Stomach (tissue), 9 donors: ENCODE measurements around the gene PSORS1C1. TPM values are rescaled to one million over a fixed set of nuclear protein-coding genes. Genes with fewer than 3 reads are reported as not detected.
"Not testable (repeated sequence)": the region's sequence is repeated elsewhere in the genome, so short reads cannot be mapped to it uniquely, and the experiment has no call there.

Experiments used
- DNase-seq, 2 donors: peaks; one replicate each; pipeline versions ENCODE4 v3.0.0 to v3.0.0-alpha.2; 2013 to 2019
- H3K27ac ChIP-seq, 5 donors: fragments of 200-600 bp in 4 of 5; sonication (generic) in 4 of 5; one replicate each; pipeline ENCODE4 v1.5.1; 2013 to 2019; ENCODE audit warnings: mild to moderate bottlenecking in 1 of 5, moderate library complexity in 1 of 5
- H3K27me3 ChIP-seq, 3 donors: fragments of 200-600 bp; sonication (generic); one replicate each; pipeline ENCODE4 v1.5.1; 2017 to 2019; ENCODE audit warnings: mixed run types in 1 of 3
- H3K36me3 ChIP-seq, 4 donors: fragments of 200-600 bp; sonication (generic); 1 replicate in 3 of 4; 2 replicates in 1 of 4; pipeline ENCODE4 v1.5.1; 2016 to 2019
- H3K4me1 ChIP-seq, 4 donors: fragments of 200-600 bp; sonication (generic); one replicate each; pipeline ENCODE4 v1.5.1; 2016 to 2019
- H3K4me3 ChIP-seq, 4 donors: fragments of 200-600 bp; sonication (generic) in 3 of 4; one replicate each; pipeline ENCODE4 v1.5.1; 2016 to 2019; ENCODE audit warnings: mild to moderate bottlenecking in 1 of 4
- H3K9me3 ChIP-seq, 4 donors: fragments of 200-600 bp; sonication (generic); one replicate each; pipeline ENCODE4 v1.5.1; 2016 to 2019
- EP300 ChIP-seq: sonication (generic); formaldehyde crosslinking; IDR thresholded peaks from one replicate; pipeline ENCODE4 v1.6.1; 2017; ENCODE audit warnings: antibody characterized with exemption
- POLR2A ChIP-seq, 4 donors: fragments of 450-650 bp; IDR thresholded peaks; one replicate each; pipeline ENCODE4 v1.6.1; 2016; ENCODE audit warnings: antibody characterized with exemption in 4 of 4, control low read depth in 2 of 4, mild to moderate bottlenecking in 1 of 4, moderate library complexity in 1 of 4
- POLR2AphosphoS5 ChIP-seq, 3 donors: sonication (generic); formaldehyde crosslinking; IDR thresholded peaks; one replicate each; pipeline ENCODE4 v1.6.1; 2016; ENCODE audit warnings: antibody characterized with exemption in 3 of 3
- WGBS, 5 donors: extraction: QIAGEN DNeasy Blood & Tissue Kit in 3 of 5; methylation state at CpG; one replicate each; pipeline versions ENCODE4 v1.1.5 to v1.1.7; 2013 to 2018; 5-methylcytosine and 5-hydroxymethylcytosine counted together
- intact Hi-C: fragments of 100-400 bp; cut with DNase I; formaldehyde crosslinking; loops from one replicate; pipeline ENCODE4 v1.15.1; 2023; ENCODE audit warnings: low total_unique reads
- polyA plus RNA-seq, 3 donors: library from polyadenylated mRNA; stranded (reverse); fragments of 200-250 nt; gene quantifications; one replicate each; pipeline ENCODE4 v1.2.3, GENCODE V29; 2013
- total RNA-seq, 5 donors: library from RNA; depleted of rRNA; stranded (reverse); fragments of >200 nt; gene quantifications; one replicate each; pipeline versions ENCODE4 v1.1.0 to v1.2.3, GENCODE V29; 2014 to 2016
- TF ChIP-seq, protein P1 (sequence below), 7 experiments: fragments of 450-650 bp in 4 of 7; fragments of 200-600 bp in 3 of 7; sonication (generic) in 3 of 7; IDR thresholded peaks; one replicate each; pipeline ENCODE4 v1.5.1; 2016 to 2019; ENCODE audit warnings: antibody characterized with exemption in 7 of 7, control low read depth in 2 of 7, mild to moderate bottlenecking in 1 of 7
- donor health status: healthy with polysubstance abuse.
- donor health status: Bipolar disorder and iron deficiency.
- donor health status: healthy.

PSORS1C1 gene
- total and polyA plus RNA-seq, 8 donors = 2.7 to 7.4 (median 3.9) TPM; not detected in 1

DNA sequence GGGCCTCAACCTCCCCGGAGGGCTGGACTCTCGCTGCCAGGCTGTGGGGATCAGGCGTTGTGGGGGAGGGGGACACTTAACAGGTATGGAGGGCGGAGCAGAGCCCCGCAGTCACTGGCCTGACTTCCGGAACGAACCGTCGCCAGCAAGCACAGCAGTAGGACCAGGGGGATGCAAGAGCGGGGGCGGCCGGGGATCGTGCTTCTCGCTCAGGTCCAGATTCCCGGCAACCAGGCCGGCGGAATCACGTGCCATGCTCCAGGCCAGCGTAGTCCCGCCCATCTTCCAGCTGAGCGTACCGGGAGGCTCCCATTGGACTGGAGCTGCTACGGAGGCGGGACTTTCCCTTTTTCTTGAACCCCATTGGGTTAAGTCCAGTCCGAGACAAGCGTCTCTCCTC is 65.9 kb downstream of the PSORS1C1 start:
- intact Hi-C loops = no loop called here
- Histone ChIP-seq H3K9me3 (no peaks in the 10 kb centered on the region), H3K36me3 (peaks cover 0 to 28% (median 14%) of the 10 kb centered on the region in 4 donors), H3K27ac (peak overlapping the region in 2 of 5 donors; percentile 52 to 55), H3K4me3 (peak overlapping the region; percentile 12 to 47 (median 22)), H3K4me1 (peaks cover 33 to 51% (median 46%) of the 10 kb centered on the region in 4 donors), H3K27me3 (no peaks in the 10 kb centered on the region)
- WGBS, 5 donors = 53 to 85% (median 78%) methylated on average over 20 to 26 of the region's 26 CpGs
- peak in 1 of 3 donors; percentile 10 for TF ChIP-seq POLR2AphosphoS5 (IDR thresholded peaks at IDR 0.05)
- no peak for TF ChIP-seq EP300
- TF ChIP-seq, protein P1, sequence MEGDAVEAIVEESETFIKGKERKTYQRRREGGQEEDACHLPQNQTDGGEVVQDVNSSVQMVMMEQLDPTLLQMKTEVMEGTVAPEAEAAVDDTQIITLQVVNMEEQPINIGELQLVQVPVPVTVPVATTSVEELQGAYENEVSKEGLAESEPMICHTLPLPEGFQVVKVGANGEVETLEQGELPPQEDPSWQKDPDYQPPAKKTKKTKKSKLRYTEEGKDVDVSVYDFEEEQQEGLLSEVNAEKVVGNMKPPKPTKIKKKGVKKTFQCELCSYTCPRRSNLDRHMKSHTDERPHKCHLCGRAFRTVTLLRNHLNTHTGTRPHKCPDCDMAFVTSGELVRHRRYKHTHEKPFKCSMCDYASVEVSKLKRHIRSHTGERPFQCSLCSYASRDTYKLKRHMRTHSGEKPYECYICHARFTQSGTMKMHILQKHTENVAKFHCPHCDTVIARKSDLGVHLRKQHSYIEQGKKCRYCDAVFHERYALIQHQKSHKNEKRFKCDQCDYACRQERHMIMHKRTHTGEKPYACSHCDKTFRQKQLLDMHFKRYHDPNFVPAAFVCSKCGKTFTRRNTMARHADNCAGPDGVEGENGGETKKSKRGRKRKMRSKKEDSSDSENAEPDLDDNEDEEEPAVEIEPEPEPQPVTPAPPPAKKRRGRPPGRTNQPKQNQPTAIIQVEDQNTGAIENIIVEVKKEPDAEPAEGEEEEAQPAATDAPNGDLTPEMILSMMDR (IDR thresholded peaks at IDR 0.05) = no peak
- peak in 1 of 2 donors; percentile 80 for DNase-seq

DNA sequence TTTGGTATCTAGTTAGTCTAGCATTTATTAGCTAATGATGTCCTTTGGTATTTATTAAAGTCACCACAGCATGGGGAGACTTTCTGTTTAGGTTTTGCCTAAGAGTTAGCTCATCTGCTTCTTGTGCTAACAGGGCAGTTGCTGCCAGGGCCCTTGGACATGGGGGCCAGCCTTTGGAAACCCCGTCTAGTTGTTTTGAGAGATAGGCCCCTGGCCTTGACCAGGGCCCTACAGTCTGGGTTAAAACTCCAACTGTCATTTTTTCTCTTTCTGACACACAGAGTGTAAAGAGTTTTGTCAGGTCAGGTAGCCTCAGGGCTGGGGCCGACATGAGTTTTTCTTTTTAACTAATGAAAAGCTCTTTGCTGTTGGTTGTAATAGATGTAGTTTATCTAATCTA is 68.7 kb downstream of the PSORS1C1 start:
- H3K4me3 ChIP-seq = peak overlapping the region; percentile 30 to 45 (median 36)
- H3K9me3 ChIP-seq, intact Hi-C loops, DNase-seq, H3K27me3 ChIP-seq: not testable (repeated sequence)
- 30 to 86% (median 37%) methylated on average over 2 of the region's 2 CpGs for whole genome bisulfite sequencing, 5 donors
- peaks cover 0 to 13% (median 6%) of the 10 kb centered on the region in 4 donors for H3K36me3 ChIP-seq
- H3K27ac ChIP-seq = peak overlapping the region in 3 of 5 donors; percentile 17 to 96 (median 29)
- peaks cover 27 to 32% (median 30%) of the 10 kb centered on the region in 4 donors for H3K4me1 ChIP-seq

DNA sequence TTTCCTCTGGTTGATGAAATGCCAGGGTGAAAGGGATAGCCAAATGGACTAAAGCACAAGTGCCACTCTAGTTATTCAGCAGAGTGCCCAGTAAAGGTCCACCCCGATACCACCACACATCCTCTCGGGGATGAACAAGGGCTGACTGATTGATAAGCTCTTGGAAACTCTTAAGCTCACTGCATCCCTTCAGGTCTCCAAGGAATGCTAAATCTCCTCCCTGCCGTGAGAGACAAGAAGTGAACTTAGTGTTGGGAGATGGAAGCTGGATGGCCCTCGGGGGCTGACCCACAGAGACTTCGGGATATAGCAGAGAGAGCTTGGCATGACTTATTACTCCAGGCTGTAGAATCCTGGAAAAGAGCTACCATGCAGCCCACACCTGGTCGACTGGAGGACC is 69.3 kb downstream of the PSORS1C1 start:
- WGBS, 5 donors = 28 to 57% (median 52%) methylated on average over 6 of the region's 6 CpGs

DNA sequence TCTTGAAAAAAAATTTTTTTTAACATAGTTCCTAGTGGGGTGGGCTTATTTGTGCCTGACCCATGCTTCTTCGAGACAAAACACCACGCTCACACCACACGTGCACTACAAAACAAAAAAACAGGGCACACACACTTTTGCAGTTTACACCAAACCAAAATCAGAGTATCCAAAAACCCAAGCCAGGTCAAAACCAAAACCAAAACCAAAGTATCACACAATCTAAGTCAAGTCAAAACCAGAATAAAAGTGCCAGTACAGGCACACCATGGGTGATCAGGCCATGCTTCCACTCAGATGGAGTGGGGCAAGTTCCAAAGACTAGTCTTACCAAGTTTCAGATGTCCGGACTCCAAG is 71.1 kb downstream of the PSORS1C1 start:
- peak overlapping the region; percentile 89 to 99 (median 93) for H3K27ac ChIP-seq
- intact Hi-C loops = not testable (repeated sequence)

More for the DNA sequence above, 69.3 kb downstream of the PSORS1C1 start:
- H3K4me1 ChIP-seq = peaks cover 23 to 30% (median 24%) of the 10 kb centered on the region in 4 donors
- intact Hi-C loops, H3K27me3 ChIP-seq, H3K9me3 ChIP-seq, DNase-seq: not testable (repeated sequence)
- H3K36me3 ChIP-seq = peaks cover 0 to 13% (median 6%) of the 10 kb centered on the region in 4 donors
- H3K4me3 ChIP-seq = peak overlapping the region; percentile 30 to 45 (median 36)
- peak overlapping the region; percentile 3 to 96 (median 29) for H3K27ac ChIP-seq

DNA sequence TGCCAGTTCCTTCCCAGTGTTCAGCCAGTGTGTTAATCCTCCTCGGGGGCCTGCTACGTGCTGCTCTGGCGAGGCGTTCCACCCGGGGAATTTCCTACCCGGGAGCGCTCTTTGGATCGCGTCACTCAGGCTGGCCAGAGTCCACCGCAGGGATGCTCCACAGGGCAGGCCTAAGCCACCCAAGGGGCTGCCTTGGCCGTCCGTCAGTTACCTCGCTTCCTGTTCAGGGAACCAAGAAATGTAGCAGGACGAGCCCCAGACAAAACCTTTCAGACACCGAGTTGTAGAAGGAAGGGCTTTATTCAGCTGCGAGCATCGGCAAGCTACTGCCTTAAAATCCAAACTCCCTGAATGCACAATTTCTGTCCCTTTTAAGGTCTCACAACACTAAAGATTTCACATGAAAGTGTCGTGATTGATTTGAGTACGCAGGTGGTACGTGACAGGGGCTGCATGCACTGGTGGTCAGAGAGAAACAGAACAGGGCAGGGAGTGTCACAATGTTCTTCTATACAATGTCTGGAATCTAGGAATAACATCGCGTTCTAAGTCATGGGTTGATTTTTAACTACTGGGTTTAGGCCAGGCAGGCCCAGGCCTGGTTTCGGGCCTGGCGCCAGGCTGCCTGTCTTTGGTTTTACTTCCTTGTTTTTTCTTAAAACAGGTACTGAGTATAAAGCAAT is 71.6 kb downstream of the PSORS1C1 start:
- DNase-seq = peak; percentile 46 to 85
- Histone ChIP-seq H3K4me1 (peaks cover 0 to 9% (median 6%) of the 10 kb centered on the region in 4 donors), H3K27me3 (no peaks in the 10 kb centered on the region), H3K36me3 (peaks cover 0 to 1% (median under 1%) of the 10 kb centered on the region in 4 donors), H3K27ac (peak overlapping the region; percentile 89 to 99 (median 93)), H3K4me3 (peak overlapping the region; percentile 33 to 45 (median 42)), H3K9me3 (no peaks in the 10 kb centered on the region)
- peak in 2 of 3 donors; percentile 75 to 76 for TF ChIP-seq POLR2AphosphoS5 (IDR thresholded peaks at IDR 0.05)
- TF ChIP-seq EP300 = no peak
- TF ChIP-seq, protein P1 (IDR thresholded peaks at IDR 0.05) = no peak
- no peak for TF ChIP-seq POLR2A (IDR thresholded peaks at IDR 0.05)
- intact Hi-C loops = no loop called here
- 19 to 50% (median 31%) methylated on average over 24 of the region's 24 CpGs for WGBS, 5 donors

More for the DNA sequence above, 71.1 kb downstream of the PSORS1C1 start:
- not testable (repeated sequence) for H3K9me3 ChIP-seq, DNase-seq, H3K36me3 ChIP-seq, H3K27me3 ChIP-seq
- Histone ChIP-seq H3K4me1 (peaks cover 5 to 15% (median 11%) of the 10 kb centered on the region in 4 donors), H3K4me3 (peak overlapping the region; percentile 33 to 45 (median 42))
- 21 to 41% (median 33%) methylated on average over 4 of the region's 4 CpGs for WGBS, 5 donors
- peak in 2 of 4 donors; percentile 5 to 23 for TF ChIP-seq POLR2A (IDR thresholded peaks at IDR 0.05)

DNA sequence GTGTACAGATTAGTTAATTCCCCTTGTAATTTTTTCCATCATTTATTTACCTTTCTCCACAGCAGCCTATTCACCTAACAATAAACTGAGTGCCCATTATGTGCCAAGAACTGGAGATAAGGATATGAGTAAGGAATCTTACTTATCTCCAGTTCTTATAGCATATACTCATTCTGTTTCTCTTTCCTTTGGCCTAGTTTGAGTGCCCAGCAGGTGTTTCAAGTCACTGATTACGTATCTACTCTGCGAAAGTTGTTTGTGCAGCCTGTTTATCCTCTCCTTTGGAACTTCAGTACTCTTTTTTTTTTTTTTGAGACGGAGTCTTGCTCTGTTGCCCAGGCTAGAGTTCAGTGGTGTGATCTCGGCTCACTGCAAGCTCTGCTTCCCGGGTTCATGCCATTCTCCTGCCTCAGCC is 73.2 kb downstream of the PSORS1C1 start:
- Histone ChIP-seq H3K36me3 (no peaks in the 10 kb centered on the region), H3K27ac (peak overlapping the region; percentile 85 to 96 (median 92)), H3K4me1 (peaks cover 0 to 9% (median 4%) of the 10 kb centered on the region in 4 donors), H3K27me3 (no peaks in the 10 kb centered on the region), H3K4me3 (no peak overlapping the region), H3K9me3 (no peaks in the 10 kb centered on the region)
- DNase-seq = peak in 1 of 2 donors; percentile 80
- intact Hi-C loops = no loop called here
- WGBS, 5 donors = 24 to 55% (median 35%) methylated on average over 5 of the region's 5 CpGs
- TF ChIP-seq, protein P1 (IDR thresholded peaks at IDR 0.05) = no peak
- peak in 2 of 3 donors; percentile 51 to 83 for TF ChIP-seq POLR2AphosphoS5 (IDR thresholded peaks at IDR 0.05)

DNA sequence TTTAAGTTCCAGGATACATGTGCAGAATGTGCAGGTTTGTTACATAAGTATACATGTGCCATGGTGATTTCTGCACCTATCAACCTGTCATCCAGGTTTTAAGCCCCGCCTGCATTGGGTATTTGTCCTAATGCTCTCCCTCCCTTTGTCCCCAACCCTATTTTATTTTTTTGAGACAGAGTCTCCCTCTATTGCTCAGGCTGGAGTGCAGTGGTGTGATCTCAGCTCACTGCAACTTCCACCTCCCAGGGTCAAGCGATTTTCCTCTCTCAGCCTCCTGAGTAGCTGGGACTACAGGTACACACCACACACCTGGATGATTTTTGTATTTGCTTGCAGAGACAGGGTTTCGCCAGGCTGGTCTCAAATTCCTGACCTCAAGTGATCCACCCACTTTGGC is 74.6 kb downstream of the PSORS1C1 start:
- H3K9me3 ChIP-seq, DNase-seq, H3K4me3 ChIP-seq, intact Hi-C loops, H3K4me1 ChIP-seq, H3K36me3 ChIP-seq, H3K27me3 ChIP-seq: not testable (repeated sequence)
- 42 to 77% (median 54%) methylated on average over 3 of the region's 3 CpGs for WGBS, 5 donors
- H3K27ac ChIP-seq = peak overlapping the region in 4 of 5 donors; percentile 5 to 96 (median 69)
